HG03520 (cell line): ENCODE results near the gene GRN.
"Not testable (repeated sequence)": the region's sequence is repeated elsewhere in the genome, so short reads cannot be mapped to it uniquely, and the experiment has no call there.

ENCODE experiments used
- ATAC-seq: cut with Tn5 transposase; IDR thresholded peaks from one replicate; pipeline ENCODE4 v1.9.1; 2021; ENCODE audit warnings: mild to moderate bottlenecking, moderate library complexity; ENCODE audit not compliant: unreplicated experiment

Gene GRN

DNA sequence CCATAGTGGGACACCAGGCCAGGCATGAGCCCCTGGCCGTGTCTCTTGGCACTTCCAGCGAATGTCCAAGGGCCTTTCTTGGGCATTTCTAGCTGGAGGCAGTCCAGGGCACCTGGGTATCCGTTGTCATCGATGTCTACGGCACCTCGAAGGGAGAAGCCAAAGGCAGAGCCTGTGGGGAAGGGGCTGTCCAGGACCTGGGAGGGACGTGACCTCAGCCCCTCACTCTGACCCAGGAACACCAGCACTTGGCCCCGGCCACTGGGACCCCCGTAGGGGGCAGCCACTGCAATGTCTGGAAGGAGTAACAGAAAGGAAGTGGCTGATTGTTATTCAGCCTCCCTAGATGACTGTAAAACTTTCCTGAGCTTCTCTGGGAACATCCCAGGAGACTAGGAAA, 35.7 kb downstream of the GRN start:
- no peak for ATAC-seq

- ATAC-seq = no peak
Measured at GRCh38 chr17:44381810-44382305, 36.8 kb downstream of the GRN start.

DNA sequence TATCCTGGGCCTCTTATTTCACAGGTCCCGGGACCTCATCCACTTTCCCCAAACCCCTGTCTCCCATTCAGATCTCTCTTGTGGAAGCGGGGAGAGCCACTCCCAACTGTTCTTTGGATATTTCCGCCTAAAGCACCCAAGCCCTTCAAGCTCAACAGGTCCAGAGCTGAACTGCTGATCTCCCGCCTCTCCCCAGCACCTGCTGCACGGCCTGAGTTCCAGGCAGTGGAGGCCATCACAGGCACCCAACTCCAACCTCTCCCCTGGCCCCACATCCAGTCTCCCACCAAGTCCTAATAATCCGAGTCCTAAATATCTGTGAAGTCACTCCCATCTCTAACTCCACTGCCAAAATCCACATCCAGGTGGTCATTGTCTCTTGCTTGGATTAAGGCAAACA, 37.8 kb downstream of the GRN start:
- ATAC-seq = no peak

- ATAC-seq = no peak
Measured at GRCh38 chr17:44383363-44383762, 38.3 kb downstream of the GRN start.

- no peak for ATAC-seq
Measured at GRCh38 chr17:44383861-44384260, 38.8 kb downstream of the GRN start.

GRCh38 chr17:44384281-44384822, 39.2 kb downstream of the GRN start:
- ATAC-seq = no peak

GRCh38 chr17:44384823-44385286, 39.8 kb downstream of the GRN start:
- ATAC-seq = no peak

GRCh38 chr17:44385287-44386181, 40.4 kb downstream of the GRN start:
- ATAC-seq = peak; percentile 46

- no peak for ATAC-seq
Measured at GRCh38 chr17:44386182-44386525, 41.1 kb downstream of the GRN start.

DNA sequence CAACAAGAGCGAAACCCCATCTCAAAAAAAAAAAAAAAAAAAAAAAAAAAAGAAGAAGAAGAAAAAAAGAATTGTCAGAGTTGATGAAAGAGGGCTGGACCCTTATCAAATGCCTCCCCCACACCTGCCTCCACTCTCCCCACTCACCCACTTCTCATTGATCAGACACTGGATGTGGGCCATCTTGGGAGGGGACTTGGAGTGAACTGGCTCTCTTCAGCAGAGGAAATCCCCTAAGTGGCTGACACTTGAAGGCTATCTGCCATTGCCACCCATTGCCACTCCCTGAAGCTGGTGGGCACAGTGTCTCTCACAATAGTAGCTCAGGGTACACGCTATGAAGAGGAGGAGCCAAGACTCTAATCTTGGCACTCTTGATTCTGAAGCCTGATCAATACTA, 42.7 kb downstream of the GRN start:
- ATAC-seq = no peak

DNA sequence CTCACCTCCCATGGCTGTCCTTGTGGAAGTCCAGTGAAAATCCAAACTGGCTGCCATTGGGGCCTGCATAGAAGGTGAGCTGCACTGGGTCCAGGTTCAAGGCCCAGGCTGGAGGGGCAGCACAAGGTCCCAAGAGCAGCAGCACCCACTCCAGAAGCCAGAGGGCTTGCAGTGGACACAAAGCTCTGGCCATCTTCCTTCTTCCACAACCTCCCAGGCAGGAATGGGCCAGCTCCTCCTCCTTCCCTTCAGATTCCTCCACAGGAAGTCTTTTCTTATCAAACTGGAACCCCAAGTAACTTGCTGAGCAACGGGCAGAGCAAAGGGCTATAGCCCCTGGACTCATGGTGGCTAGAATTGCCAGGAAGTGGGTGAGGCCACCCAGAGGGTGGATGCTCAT, 44.2 kb downstream of the GRN start, which contains the start of gene ITGA2B:
TSS of gene ITGA2B (minus strand) at position 369 of the 400 bp plus-strand sequence. CDS start at position 193, 176 bp downstream.
- ATAC-seq = no peak

- ATAC-seq = no peak
Measured at GRCh38 chr17:44389723-44390202, 44.7 kb downstream of the GRN start.

DNA sequence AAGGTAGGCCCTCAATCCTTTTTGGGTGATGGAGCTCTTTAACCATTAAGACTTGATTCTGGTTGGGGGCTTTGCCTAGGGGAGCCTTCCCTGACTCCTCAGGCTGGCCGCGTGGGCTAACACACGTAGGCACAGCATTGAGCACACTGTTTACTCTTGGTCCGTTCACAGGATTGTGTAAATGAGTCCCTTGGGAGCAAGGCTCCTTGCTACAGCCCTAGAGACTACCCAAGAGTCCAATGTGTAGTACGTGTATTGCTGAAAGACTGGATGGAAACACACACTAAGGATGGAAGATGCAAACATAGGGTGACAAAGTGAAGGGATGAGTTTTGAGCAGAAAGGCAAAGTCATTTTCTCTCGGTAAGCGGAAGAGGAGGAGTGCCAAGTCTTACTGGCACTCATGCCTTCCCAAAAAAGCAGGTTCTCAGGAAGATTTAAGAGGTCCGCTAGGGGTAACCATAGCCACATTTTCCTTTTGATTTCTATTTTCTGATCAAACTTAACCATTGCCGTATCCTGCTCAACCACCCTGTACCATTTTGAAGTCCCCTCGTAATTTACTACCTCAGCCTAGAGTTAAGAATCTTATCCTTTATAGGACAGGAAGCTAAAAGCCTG, 45.3 kb downstream of the GRN start:
- ATAC-seq = no peak

- ATAC-seq = not testable (repeated sequence)
Measured at GRCh38 chr17:44394112-44394511, 49.0 kb downstream of the GRN start.

- no peak for ATAC-seq
Measured at GRCh38 chr17:44394833-44395232, 49.7 kb downstream of the GRN start.

DNA sequence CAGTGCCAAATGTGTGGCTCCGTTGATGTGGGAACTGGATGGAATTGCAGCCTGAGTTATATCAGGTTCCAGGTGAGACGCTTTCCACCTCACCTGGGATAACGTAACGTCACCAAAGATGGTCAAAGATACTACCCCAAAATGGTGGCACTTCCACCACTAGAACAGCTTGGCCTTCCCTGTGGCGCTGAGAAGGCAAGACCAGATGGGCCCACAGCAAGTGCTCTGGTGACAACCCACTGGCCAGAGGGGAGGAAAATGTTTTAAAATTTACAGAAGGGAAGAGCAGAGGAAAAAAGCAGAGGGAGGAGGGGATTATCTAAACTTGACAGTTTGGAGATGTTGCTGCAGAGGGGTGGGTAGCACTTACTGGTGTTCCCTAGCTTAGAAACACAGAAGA, 51.8 kb downstream of the GRN start:
- no peak for ATAC-seq

DNA sequence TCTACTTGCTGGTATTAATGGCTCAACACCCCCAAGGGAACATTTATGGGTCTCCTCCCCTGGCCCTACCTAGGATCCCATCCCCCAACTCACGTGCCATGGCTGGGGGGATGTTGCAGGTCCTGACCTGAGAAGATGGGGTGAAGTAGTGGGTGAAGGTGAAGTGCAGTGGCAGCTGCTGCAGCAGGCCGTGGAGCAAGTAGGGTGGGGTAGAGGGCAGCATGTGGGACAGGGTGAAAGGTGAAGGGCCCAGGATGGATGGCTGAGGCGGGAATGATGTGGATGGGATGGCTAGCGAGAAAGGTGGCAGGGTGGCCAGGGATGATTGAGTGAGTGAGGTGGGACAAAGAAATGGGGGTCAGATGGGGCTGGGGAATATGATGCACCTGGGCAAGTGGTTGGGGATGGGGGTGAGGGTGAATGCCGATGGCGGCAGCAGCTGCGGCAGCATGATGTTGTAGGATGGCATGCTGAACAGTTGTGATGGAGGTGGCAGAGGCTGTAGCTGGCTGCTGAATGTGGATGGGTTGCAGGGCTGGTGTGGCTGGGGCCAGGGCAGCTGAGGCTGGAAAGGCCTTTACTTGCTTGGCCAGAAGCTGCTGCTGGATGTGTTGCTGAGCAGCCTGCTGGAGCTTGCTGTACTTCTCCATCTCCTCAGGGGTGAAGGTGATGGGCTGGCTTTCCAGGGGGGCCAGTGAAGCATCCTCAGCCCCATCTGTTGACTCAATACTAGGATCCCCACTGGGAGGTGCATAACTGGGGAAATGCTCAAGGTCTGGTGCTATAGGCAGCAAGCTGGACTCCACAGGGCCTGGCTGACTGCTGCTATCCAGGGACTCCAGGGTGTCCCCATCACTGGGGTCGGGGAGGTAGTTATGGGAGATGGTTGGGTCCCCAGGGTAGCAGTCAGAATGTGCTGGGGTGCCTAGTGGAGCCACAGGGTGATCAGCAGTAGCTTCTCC, 52.7 kb downstream of the GRN start:
- no peak for ATAC-seq

- ATAC-seq = no peak
Measured at GRCh38 chr17:44398692-44399691, 53.9 kb downstream of the GRN start.

- ATAC-seq = no peak
Measured at GRCh38 chr17:44400226-44400847, 55.2 kb downstream of the GRN start.
